ENCODE measurements around the gene CWC25.

CWC25 gene

DNA sequence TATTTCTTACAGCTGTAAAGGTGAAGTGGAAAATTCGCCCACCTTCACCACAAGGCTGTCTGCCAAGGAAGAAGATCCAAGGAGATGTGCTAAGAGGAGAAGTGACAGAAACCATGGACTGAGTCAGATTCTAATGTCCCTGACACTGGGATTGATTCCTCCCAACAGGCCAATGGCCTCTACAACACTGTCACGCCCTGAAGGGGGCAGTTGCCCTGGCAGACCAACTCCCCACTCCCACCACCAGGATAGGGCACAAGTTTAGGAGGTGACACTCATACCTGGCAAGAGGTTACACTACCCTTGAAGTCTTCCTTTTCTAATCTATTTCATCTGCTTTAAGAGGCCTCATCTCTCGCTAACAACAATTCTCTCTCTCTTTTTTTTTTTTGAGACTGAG lies 41.9 kb downstream of the CWC25 start:
- DNase-seq (ENCODE audit: low read depth), result no peak

DNA sequence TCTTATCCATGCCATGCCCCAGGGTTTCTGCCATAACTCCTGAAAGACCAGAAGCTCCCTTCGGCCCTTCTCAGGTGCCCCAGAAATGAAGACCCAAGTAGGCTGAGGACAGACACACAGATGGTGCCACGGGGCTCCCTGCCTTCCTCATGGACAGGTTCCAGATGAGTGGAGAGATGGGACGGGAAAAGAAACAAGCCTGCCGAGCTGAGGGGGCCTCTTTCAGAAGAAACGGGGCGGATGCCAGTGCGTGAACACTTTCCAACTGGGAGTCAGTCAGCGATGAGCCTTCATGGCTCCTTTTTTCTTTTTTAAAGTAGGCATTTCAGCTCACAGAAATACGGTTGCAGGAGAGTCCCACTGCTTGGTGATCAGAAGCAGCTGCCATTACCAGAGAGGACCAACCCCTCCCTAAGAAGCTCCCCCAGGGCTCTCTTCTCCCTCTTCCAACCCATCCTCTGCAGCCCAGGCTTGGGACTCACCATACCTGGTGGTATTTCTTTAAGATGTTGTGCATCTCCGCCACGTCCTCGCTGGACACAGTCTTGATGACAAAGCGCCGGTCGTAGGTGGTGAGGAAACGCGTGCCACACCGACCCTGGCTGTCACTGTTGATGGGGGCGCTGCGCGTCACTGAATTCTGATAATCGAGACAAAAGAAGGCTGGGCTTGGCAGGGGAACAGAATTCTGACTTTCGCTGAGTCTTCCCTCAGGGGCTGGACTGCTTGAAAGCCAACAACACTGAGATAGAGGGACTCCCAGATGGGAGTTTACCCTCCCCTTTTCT lies 45.0 kb downstream of the CWC25 start:
- DNase-seq (ENCODE audit: low read depth), result no peak

- no peak for DNase-seq (ENCODE audit: low read depth)
These were observed 47.4 kb downstream of the CWC25 start for GRCh38 chr17:38777641-38778250.

GRCh38 chr17:38773258-38773657 lies 51.9 kb downstream of the CWC25 start:
- no peak for DNase-seq (ENCODE audit: low read depth)

GRCh38 chr17:38768417-38768816 lies 56.7 kb downstream of the CWC25 start:
- DNase-seq (ENCODE audit: low read depth), result no peak

DNA sequence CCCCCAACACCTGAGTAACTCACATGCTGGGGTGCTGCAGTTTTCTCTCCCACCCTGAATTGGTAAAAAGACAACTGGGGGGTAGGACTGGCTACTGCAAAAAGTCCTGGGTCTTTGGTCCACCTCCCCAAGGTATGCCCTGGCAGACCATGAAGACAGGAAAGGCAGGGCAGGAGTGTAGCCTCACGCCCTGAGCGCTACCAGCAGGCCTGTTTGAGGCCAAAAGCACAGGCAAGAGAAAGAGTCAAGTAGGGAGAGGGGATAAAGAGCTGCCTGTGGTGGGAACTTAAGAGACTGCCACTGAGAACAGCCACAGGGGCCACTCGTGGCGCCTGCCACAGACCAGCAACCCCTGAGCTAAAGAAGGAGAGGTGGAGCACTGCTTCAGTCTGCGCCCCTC lies 58.8 kb downstream of the CWC25 start:
- no peak for DNase-seq (ENCODE audit: low read depth)

- no peak for DNase-seq (ENCODE audit: low read depth)
These were observed 62.9 kb downstream of the CWC25 start for GRCh38 chr17:38762231-38762630.

DNA sequence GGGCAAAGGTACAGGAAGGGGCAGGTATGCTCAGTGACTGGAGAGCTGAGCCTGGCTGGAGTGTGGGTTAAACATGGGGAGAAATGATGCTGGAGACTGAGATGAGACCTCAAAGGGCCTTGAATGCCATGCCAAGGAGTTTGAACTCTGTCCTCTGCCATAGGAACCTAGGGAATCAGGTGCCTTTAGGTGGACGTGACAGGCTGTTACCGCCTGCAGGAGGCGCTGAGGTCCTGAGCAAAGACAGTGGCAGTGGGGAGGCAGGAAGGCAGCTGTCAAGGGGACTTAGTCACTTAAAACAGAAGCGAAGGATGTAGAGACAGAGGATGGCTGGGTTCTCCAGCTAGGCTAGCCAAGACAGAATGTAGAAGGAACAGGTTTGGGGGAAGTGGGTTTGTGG lies 63.5 kb downstream of the CWC25 start:
- peak; percentile 24 for DNase-seq (ENCODE audit: low read depth)

DNA sequence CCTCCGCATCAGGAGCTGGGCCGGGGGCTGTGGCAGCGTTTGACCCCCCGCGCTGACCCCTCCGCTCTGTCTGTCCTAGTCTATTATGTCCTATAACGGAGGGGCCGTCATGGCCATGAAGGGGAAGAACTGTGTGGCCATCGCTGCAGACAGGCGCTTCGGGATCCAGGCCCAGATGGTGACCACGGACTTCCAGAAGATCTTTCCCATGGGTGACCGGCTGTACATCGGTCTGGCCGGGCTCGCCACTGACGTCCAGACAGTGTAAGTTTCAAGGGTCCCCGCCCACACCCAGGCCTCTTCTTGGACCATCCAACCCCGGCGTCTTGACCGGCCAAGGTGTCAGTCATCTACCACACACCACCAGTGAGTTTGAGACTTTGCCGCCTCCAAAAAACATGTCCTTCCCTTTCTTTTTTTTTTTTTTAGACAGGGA lies 72.0 kb downstream of the CWC25 start:
- no peak for DNase-seq (ENCODE audit: low read depth)

DNA sequence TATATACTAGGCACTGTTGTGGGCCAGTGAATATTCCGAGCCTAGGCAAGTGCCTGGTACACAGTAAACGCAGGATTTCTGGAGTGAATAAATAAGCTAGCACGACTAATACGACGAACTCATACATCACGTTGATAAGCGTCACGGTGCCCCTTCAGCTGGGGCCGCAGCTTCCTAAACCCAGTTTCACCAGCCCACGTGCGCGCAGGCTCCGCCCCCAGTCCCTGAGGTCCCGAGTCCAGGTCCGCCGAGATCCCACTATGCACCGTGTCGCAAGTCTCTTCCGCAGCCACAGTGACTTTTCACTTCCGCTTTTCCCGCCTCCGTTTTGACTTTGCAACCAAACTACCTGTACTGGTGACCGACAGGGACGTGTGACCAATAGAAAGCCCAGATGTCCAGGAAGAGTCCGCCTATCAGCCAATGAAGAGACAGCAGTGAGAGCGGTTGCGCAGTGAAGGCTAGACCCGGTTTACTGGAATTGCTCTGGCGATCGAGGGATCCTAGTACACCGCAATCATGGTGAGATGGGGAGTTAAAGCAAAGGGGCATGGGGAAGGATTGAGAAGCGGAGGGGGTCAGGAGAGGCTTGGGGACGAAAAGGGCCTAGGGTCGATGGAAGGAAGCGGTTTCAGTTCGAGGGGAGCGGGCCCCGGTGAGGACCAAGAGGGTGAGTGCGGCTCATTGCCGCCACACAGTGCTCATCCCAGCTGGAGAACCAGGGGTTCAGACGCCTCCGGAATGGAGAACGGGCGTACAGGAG lies 72.6 kb downstream of the CWC25 start, which contains the start of gene PSMB3:
Gene PSMB3 (plus strand): TSS at position 434 of the 763 bp plus-strand sequence. CDS start 86 bp downstream, at position 520.
- DNase-seq (ENCODE audit: low read depth), result peak; percentile 99

GRCh38 chr17:38751808-38752307 lies 73.3 kb downstream of the CWC25 start:
- peak; percentile 85 for DNase-seq (ENCODE audit: low read depth)

DNA sequence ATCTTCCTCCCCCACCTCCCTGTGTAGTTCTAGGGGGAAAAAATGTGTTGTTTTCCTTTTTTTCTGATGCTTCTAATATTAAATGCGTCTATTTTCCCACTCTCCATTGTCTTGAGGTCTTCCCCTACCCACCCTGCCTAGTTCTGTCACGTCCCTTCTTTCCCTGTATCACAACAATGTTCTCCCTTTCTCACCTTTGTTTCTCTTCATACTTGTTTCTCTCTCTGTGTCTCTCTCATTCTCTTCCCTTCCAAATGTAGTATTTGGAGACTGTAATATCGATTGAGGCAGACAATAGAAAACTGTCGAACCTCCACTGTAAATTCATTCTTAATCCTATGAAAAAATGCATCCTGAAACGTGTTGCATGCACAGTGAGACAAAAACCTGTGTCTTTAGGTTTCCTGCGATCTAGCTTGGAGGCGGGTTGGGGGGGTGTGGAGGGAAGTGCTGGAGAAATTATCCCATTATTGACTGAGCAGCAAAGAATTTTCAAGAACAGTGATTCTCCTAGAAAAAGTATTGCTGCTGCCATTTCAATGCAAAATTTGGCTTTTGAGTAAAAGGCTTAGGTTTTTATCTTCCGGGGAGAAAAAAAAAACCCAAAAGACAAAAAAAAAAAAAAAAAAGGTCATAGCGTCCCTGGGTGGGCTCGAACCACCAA lies 73.8 kb downstream of the CWC25 start:
- DNase-seq (ENCODE audit: low read depth), result peak; percentile 27
